Fibroblast of lung (primary cell): ENCODE data around the gene MAP1LC3B.

ENCODE experiments used
- EZH2 ChIP-seq: IDR thresholded peaks from 2 replicates; pipeline ENCODE4 v1.5.1; 2012; ENCODE audit warnings: low read length, control low read depth, mild to moderate bottlenecking; ENCODE audit errors: missing control alignments
- TF ChIP-seq, protein P1 (sequence below), 2 donors: IDR thresholded peaks in 1 of 2; conservative IDR thresholded peaks in 1 of 2; 1 replicate in 1 of 2; 2 replicates in 1 of 2; pipeline ENCODE4 v1.5.1; 2011 to 2012; ENCODE audit warnings: low read length in 2 of 2, control low read depth in 1 of 2, inconsistent platforms in 1 of 2, low read depth in 1 of 2, mild to moderate bottlenecking in 1 of 2

DNA sequence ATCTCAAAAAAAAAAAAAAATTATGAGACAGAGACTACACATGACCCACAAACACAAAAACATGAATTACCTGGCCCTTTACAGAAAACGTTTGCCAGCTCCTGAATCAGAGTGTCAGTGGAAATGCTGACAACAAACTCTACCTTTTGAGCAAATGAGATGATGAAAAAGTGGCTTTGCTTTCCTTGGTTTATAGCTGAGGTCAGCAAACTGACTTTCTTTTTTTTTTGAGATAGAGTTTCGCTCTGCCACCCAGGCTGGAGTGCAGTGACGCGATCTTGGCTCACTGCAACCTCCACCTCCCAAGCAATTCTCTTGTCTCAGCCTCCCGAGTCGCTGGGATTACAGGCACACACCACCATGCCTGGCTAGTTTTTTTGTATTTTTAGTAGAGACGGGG is 54.3 kb downstream of the MAP1LC3B start:
- TF ChIP-seq, protein P1, sequence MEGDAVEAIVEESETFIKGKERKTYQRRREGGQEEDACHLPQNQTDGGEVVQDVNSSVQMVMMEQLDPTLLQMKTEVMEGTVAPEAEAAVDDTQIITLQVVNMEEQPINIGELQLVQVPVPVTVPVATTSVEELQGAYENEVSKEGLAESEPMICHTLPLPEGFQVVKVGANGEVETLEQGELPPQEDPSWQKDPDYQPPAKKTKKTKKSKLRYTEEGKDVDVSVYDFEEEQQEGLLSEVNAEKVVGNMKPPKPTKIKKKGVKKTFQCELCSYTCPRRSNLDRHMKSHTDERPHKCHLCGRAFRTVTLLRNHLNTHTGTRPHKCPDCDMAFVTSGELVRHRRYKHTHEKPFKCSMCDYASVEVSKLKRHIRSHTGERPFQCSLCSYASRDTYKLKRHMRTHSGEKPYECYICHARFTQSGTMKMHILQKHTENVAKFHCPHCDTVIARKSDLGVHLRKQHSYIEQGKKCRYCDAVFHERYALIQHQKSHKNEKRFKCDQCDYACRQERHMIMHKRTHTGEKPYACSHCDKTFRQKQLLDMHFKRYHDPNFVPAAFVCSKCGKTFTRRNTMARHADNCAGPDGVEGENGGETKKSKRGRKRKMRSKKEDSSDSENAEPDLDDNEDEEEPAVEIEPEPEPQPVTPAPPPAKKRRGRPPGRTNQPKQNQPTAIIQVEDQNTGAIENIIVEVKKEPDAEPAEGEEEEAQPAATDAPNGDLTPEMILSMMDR (conservative IDR thresholded peaks at IDR 0.05 in 1 of 2, IDR thresholded peaks at IDR 0.05 in 1 of 2; ENCODE audit: low read depth in 1 of 2, low read length in 2 of 2), result no peak
- no peak for TF ChIP-seq EZH2
